ENCODE data around the gene UBAP1. TPM values are rescaled to one million over a fixed set of nuclear protein-coding genes. Genes with fewer than 3 reads are reported as not detected.

UBAP1 gene
- total and polyA plus RNA-seq, 2 of the 4 experiments (the other 2 are of a cell fraction), result 30.6 to 37.0 TPM

DNA sequence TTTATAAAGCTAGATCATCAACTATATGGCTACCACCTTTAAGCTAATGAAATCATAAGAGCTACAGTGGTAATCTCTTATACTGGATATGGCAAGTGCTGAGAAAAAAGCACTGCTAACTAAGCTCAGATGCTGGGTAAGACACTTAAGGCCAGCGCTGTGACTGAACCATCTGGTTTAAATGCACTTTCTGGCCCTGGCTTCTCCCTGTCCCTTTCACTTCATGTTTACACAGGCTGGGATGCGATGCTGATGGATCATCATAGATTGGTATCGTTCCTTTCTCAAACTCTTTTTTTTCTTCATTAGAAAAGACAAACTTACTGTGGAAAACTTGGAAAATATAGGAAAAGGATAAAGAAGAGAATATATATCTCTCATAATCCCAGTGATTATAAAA is 97.9 kb downstream of the UBAP1 start:
- H2BK120ac ChIP-seq (ENCODE audit: low read depth, low read length), result no peak overlapping the region
- H4K5ac ChIP-seq (ENCODE audit: low read depth, low read length), result no peak overlapping the region
- H3K4me2 ChIP-seq (ENCODE audit: low read depth, low read length), result no peak overlapping the region
- no peaks in the 10 kb centered on the region for H3K27me3 ChIP-seq (ENCODE audit: control insufficient read depth, insufficient read depth, low read length)
- no peak overlapping the region for H3K14ac ChIP-seq (replicated peaks; ENCODE audit: low read depth, low read length)
- no peak for DNase-seq
- ChIA-PET POLR2A (ENCODE audit: unreplicated experiment) (no interaction called here), CTCF (interaction anchor here (0.6 kb wide), 1 partner anchor 1971 kb away, joined by 3 read pairs; no protein-coding TSS in a partner anchor)
- H3K4me1 ChIP-seq (ENCODE audit: control insufficient read depth, insufficient read depth, low read length), result no peaks in the 10 kb centered on the region
- H3K4ac ChIP-seq (ENCODE audit: low read depth, low read length), result no peak overlapping the region
- no peak overlapping the region for H2BK15ac ChIP-seq (ENCODE audit: low read depth, low read length)
- ATAC-seq (ENCODE audit: low read depth), result no peak
- H3K18ac ChIP-seq (ENCODE audit: low read depth, low read length), result no peak overlapping the region
- no TSS peak for BruUV-seq (replicated peaks)
- H3K36me3 ChIP-seq (ENCODE audit: control insufficient read depth, insufficient read depth, low read length), result no peaks in the 10 kb centered on the region
- no peak overlapping the region for H2AFZ ChIP-seq (replicated peaks; ENCODE audit: low read length, poor library complexity)
- no peak overlapping the region for H3K27ac ChIP-seq (ENCODE audit: insufficient read depth, low read length)
- H4K91ac ChIP-seq (ENCODE audit: insufficient read depth, low read depth, low read length), result no peak overlapping the region
- no peak overlapping the region for H2AK5ac ChIP-seq (ENCODE audit: low read depth, low read length)
- no CpG with 5 or more reads among the region's 3 CpGs for WGBS, 2 experiments (ENCODE audit: extremely low coverage in 2 of 2, insufficient read length in 1 of 2)
- H2AK9ac ChIP-seq (replicated peaks; ENCODE audit: low read depth, low read length, poor library complexity), result no peak overlapping the region
- H4K20me1 ChIP-seq (ENCODE audit: insufficient read depth, low read length), result no peaks in the 10 kb centered on the region
- no peaks in the 10 kb centered on the region for H3K79me1 ChIP-seq (ENCODE audit: low read depth in 1 of 2, low read length in 2 of 2)
- H3K9me1 ChIP-seq (ENCODE audit: insufficient read depth, low read length), result no peaks in the 10 kb centered on the region
- in situ Hi-C loops (cut with MboI; ENCODE audit: low sequenced_read_pairs) (no loop called here), intact Hi-C loops (cut with micrococcal nuclease) (no loop called here), dilution Hi-C loops (cut with HindIII; ENCODE audit: low sequenced_read_pairs, unreplicated experiment) (no loop called here)
- H4K8ac ChIP-seq (ENCODE audit: low read depth in 2 of 2, low read length in 2 of 2), result no peak overlapping the region
- no peak for TF ChIP-seq BHLHE40 (IDR thresholded peaks at IDR 0.05; ENCODE audit: low read depth, low read length)
- TF ChIP-seq, protein P1, sequence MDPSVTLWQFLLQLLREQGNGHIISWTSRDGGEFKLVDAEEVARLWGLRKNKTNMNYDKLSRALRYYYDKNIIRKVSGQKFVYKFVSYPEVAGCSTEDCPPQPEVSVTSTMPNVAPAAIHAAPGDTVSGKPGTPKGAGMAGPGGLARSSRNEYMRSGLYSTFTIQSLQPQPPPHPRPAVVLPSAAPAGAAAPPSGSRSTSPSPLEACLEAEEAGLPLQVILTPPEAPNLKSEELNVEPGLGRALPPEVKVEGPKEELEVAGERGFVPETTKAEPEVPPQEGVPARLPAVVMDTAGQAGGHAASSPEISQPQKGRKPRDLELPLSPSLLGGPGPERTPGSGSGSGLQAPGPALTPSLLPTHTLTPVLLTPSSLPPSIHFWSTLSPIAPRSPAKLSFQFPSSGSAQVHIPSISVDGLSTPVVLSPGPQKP (IDR thresholded peaks at IDR 0.05; ENCODE audit: borderline replicate concordance, low read depth, low read length), result no peak
- no peak for TF ChIP-seq MAFK (IDR thresholded peaks at IDR 0.05; ENCODE audit: low read depth, low read length)
- no peak for TF ChIP-seq RFX5 (IDR thresholded peaks at IDR 0.05; ENCODE audit: low read depth, low read length)
- TF ChIP-seq CEBPB (IDR thresholded peaks at IDR 0.05; ENCODE audit: low read depth, low read length), result no peak
- no peak for TF ChIP-seq CHD1 (IDR thresholded peaks at IDR 0.05; ENCODE audit: low read depth, low read length)
- TF ChIP-seq, protein P2, sequence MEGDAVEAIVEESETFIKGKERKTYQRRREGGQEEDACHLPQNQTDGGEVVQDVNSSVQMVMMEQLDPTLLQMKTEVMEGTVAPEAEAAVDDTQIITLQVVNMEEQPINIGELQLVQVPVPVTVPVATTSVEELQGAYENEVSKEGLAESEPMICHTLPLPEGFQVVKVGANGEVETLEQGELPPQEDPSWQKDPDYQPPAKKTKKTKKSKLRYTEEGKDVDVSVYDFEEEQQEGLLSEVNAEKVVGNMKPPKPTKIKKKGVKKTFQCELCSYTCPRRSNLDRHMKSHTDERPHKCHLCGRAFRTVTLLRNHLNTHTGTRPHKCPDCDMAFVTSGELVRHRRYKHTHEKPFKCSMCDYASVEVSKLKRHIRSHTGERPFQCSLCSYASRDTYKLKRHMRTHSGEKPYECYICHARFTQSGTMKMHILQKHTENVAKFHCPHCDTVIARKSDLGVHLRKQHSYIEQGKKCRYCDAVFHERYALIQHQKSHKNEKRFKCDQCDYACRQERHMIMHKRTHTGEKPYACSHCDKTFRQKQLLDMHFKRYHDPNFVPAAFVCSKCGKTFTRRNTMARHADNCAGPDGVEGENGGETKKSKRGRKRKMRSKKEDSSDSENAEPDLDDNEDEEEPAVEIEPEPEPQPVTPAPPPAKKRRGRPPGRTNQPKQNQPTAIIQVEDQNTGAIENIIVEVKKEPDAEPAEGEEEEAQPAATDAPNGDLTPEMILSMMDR (conservative IDR thresholded peaks at IDR 0.05; ENCODE audit: low read depth, low read length), result no peak
- no peak for TF ChIP-seq NFE2L2 (IDR thresholded peaks at IDR 0.05; ENCODE audit: low read depth, low read length)
- no peak for TF ChIP-seq POLR2A (IDR thresholded peaks at IDR 0.05; ENCODE audit: low read depth, low read length)
- no peak for TF ChIP-seq RAD21 (IDR thresholded peaks at IDR 0.05; ENCODE audit: low read length)
- no peak overlapping the region for H2BK5ac ChIP-seq (ENCODE audit: low read depth, low read length, poor library complexity, severe bottlenecking)
- no peak overlapping the region for H3K23ac ChIP-seq (ENCODE audit: low read depth, low read length)
- H3K9ac ChIP-seq (ENCODE audit: low read depth, low read length), result no peak overlapping the region
- H2BK20ac ChIP-seq (ENCODE audit: low read depth, low read length), result no peak overlapping the region
- H3K9me3 ChIP-seq (ENCODE audit: control insufficient read depth, insufficient read depth, low read length), result no peaks in the 10 kb centered on the region
- no peak overlapping the region for H3K4me3 ChIP-seq (ENCODE audit: insufficient read depth, low read depth, low read length)
- no peak overlapping the region for H3K56ac ChIP-seq (ENCODE audit: extremely low read depth, insufficient read depth, low read length)

All from IMR-90 (cell line).